Endothelial cell of umbilical vein (primary cell): Measurements from ENCODE around the gene MLC1. TPM values are rescaled to one million over a fixed set of nuclear protein-coding genes. Genes with fewer than 3 reads are reported as not detected.

Experiments used
- BruUV-seq: library from RNA; stranded (reverse); fragments of 400-500 nt; replicated peaks from 2 replicates; lab custom pipeline; 2021; lab: Mats Ljungman, UMichigan
- CTCF ChIA-PET: fragments of 300-600, 350-600 bp; sonication (Branson Sonifier 250); formaldehyde crosslinking; loops from one replicate; lab custom pipeline; 2021; ENCODE audit warnings: antibody characterized with exemption, inconsistent platforms; lab: Charles Lee
- POLR2A ChIA-PET: fragments of 300-600, 350-600 bp; sonication (Branson Sonifier 250); formaldehyde crosslinking; loops from one replicate; lab custom pipeline; 2021; ENCODE audit warnings: antibody characterized with exemption, inconsistent platforms; lab: Charles Lee
- DNase-seq: peaks from one replicate; pipeline ENCODE4 v3.0.0-alpha.2; 2011; ENCODE audit warnings: low read depth, low spot score
- FAIRE-seq: peaks from 2 replicates; lab custom pipeline; 2011; peaks lifted over from hg19 to GRCh38; lab: Jason Lieb, UNC
- H2AFZ ChIP-seq: 2 replicates; pipeline ENCODE4 v1.6.0; 2012; ENCODE audit warnings: low read depth, low read length, control low read depth, inconsistent platforms
- H3K27ac ChIP-seq: 2 replicates; pipeline ENCODE4 v1.5.1; 2011; ENCODE audit warnings: low read depth, mild to moderate bottlenecking, control low read depth, low read length, moderate library complexity; ENCODE audit not compliant: insufficient read depth
- H3K27me3 ChIP-seq, 2 experiments: 2 replicates each; pipeline versions ENCODE4 v1.6.0 to v1.6.1; 2011; ENCODE audit warnings: low read length in 2 of 2, mixed read lengths in 1 of 2; ENCODE audit not compliant: control insufficient read depth in 2 of 2, insufficient read depth in 2 of 2
- H3K36me3 ChIP-seq, 2 experiments: 2 replicates in 1 of 2; 3 replicates in 1 of 2; pipeline ENCODE4 v1.5.1; 2011; ENCODE audit warnings: low read length in 2 of 2, mild to moderate bottlenecking in 1 of 2, moderate library complexity in 1 of 2; ENCODE audit not compliant: control insufficient read depth in 2 of 2, insufficient read depth in 2 of 2; ENCODE audit errors: extremely low read depth in 1 of 2
- H3K4me1 ChIP-seq: 3 replicates; pipeline ENCODE4 v1.5.1; 2011; ENCODE audit warnings: mild to moderate bottlenecking, low read length; ENCODE audit not compliant: control insufficient read depth, insufficient read depth; ENCODE audit errors: extremely low read depth
- H3K4me2 ChIP-seq: 2 replicates; pipeline ENCODE4 v1.6.1; 2011; ENCODE audit warnings: low read length, control low read depth, mixed read lengths; ENCODE audit not compliant: insufficient read depth
- H3K4me3 ChIP-seq, 3 experiments: fragments of 200-600 bp in 1 of 3; sonication (generic), shearing (Covaris generic) in 1 of 3; replicated peaks in 1 of 3; 2 replicates each; pipeline ENCODE4 v1.5.1; 2011 to 2016; ENCODE audit warnings: control low read depth in 3 of 3, low read length in 3 of 3, mild to moderate bottlenecking in 2 of 3, inconsistent platforms in 1 of 3, low read depth in 1 of 3, moderate library complexity in 1 of 3; ENCODE audit not compliant: insufficient read depth in 1 of 3
- H3K79me2 ChIP-seq: 2 replicates; pipeline ENCODE4 v1.6.0; 2012; ENCODE audit warnings: low read length, inconsistent platforms; ENCODE audit not compliant: control insufficient read depth, insufficient read depth
- H3K9ac ChIP-seq: replicated peaks from 2 replicates; pipeline ENCODE3; 2011; ENCODE audit warnings: low read length, control low read depth; ENCODE audit not compliant: insufficient read depth; ENCODE audit errors: extremely low read depth
- H3K9me1 ChIP-seq: replicated peaks from 3 replicates; pipeline ENCODE4 v1.6.0; 2011; ENCODE audit warnings: mild to moderate bottlenecking, low read length; ENCODE audit not compliant: control insufficient read depth, insufficient read depth; ENCODE audit errors: extremely low read depth
- H3K9me3 ChIP-seq: replicated peaks from 2 replicates; pipeline ENCODE4 v1.5.1; 2012; ENCODE audit warnings: low read length, inconsistent platforms; ENCODE audit not compliant: control insufficient read depth, insufficient read depth
- H4K20me1 ChIP-seq: replicated peaks from 2 replicates; pipeline ENCODE3; 2011; ENCODE audit warnings: mild to moderate bottlenecking, low read length; ENCODE audit not compliant: control insufficient read depth, insufficient read depth; ENCODE audit errors: extremely low read depth
- EZH2 ChIP-seq: IDR thresholded peaks from 2 replicates; pipeline ENCODE4 v1.6.1; 2012; ENCODE audit warnings: borderline replicate concordance, low read depth, mild to moderate bottlenecking, moderate library complexity, low read length, inconsistent platforms; ENCODE audit not compliant: severe bottlenecking
- FOS ChIP-seq: IDR thresholded peaks from 2 replicates; pipeline ENCODE4 v1.6.1; 2011; ENCODE audit warnings: mild to moderate bottlenecking, low read length, moderate library complexity, borderline replicate concordance; ENCODE audit not compliant: insufficient read depth
- GATA2 ChIP-seq: IDR thresholded peaks from 2 replicates; pipeline ENCODE4 v1.7.0; 2011; ENCODE audit warnings: low read depth, mild to moderate bottlenecking, moderate library complexity, mixed read lengths, low read length; ENCODE audit not compliant: insufficient read length, insufficient read depth
- JUN ChIP-seq: IDR thresholded peaks from 2 replicates; pipeline ENCODE4 v1.6.1; 2011; ENCODE audit warnings: borderline replicate concordance, low read depth; ENCODE audit not compliant: insufficient read length, insufficient read depth
- MAX ChIP-seq: IDR thresholded peaks from 2 replicates; pipeline ENCODE4 v1.6.1; 2011; ENCODE audit not compliant: insufficient read depth, insufficient read length
- MYC ChIP-seq: IDR thresholded peaks from one replicate; pipeline ENCODE4 v1.6.1; 2011; ENCODE audit warnings: mild to moderate bottlenecking, low read depth, low read length
- POLR2A ChIP-seq: IDR thresholded peaks from 2 replicates; pipeline ENCODE4 v1.6.1; 2012; ENCODE audit warnings: low read depth, mild to moderate bottlenecking, control low read depth, low read length
- POLR2AphosphoS5 ChIP-seq: IDR thresholded peaks from 2 replicates; pipeline ENCODE4 v1.6.1; 2012; ENCODE audit warnings: low read depth, mild to moderate bottlenecking, control low read depth, low read length, moderate library complexity; ENCODE audit not compliant: insufficient read depth
- dilution Hi-C: fragments of 300-500 bp; cut with MboI; formaldehyde crosslinking; loops from one replicate; pipeline ENCODE4 v1.15.0; 2019; ENCODE audit warnings: low sequenced_read_pairs; ENCODE audit not compliant: extremely low pct_ligation_motif_present
- intact Hi-C: fragments of 100-400 bp; cut with micrococcal nuclease; formaldehyde crosslinking; loops from one replicate; pipeline ENCODE4 v1.10.0; 2022
- polyA plus RNA-seq, 4 experiments: library from polyadenylated mRNA; depleted of rRNA in 3 of 4; stranded (reverse) in 3 of 4; unstranded in 1 of 4; fragments of >200 nt; gene quantifications; 2 replicates each; pipeline versions ENCODE4 v1.2.1 to v1.2.3, GENCODE V29; 2011 to 2012; ENCODE audit warnings: missing spikeins in 1 of 4
- total RNA-seq: library from RNA; stranded (reverse); gene quantifications from 2 replicates; pipeline ENCODE4 v1.2.3, GENCODE V29; 2021
- TF ChIP-seq, protein P1 (sequence below), 2 donors: IDR thresholded peaks; 1 replicate in 1 of 2; 2 replicates in 1 of 2; pipeline ENCODE4 v1.5.1; 2011; ENCODE audit warnings: low read length in 2 of 2, mild to moderate bottlenecking in 2 of 2, moderate library complexity in 2 of 2, control low read depth in 1 of 2, inconsistent platforms in 1 of 2, low read depth in 1 of 2; ENCODE audit not compliant: insufficient read depth in 1 of 2; ENCODE audit errors: extremely low read depth in 1 of 2

The MLC1 gene
- total and polyA plus RNA-seq, 2 donors (not counting 3 experiments of a cell fraction or from before 2014, with no cell fraction given): not detected

DNA sequence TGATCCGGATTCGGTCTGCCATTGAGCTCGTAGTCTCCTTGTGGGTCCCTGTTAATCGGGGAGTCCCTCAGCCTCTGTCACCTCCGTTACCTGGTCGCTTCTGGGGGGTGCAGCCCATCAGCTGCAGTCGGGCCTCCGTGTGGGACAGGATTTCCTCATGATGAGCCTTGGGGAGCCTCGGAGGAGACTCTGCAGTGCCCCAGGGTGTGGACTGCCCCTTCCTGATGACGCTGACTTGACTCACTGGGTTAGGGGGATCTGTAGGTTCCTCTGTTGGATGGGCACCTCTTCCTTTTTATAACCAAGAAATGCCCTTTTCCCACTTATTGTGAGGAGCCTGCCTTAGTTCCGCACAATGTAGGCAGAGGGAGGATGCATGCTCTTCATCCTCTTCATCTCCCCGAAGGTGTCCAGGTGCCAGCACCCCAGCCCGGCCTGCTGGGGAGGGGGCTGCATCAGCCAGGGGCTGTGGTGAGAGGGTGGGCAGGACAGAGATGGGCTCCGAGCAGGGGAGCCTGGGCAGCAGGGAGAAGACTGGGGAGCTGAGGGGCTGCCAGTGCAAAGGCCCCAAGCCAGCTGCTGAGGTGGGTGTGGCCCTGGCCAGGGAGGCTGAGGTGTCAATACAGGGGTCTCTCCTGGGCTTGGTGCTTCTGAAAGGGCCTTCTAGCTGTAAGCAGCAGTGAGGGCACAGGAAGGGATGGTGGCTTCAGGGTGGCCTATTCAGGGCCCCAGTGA lies 13.6 kb downstream of the MLC1 start:
- H3K4me3 ChIP-seq: no peak overlapping the region
- no peak overlapping the region for H3K4me2 ChIP-seq
- no peaks in the 10 kb centered on the region for H3K9me3 ChIP-seq
- no peaks in the 10 kb centered on the region for H3K79me2 ChIP-seq
- intact Hi-C loops: no loop called here
- no peaks in the 10 kb centered on the region for H3K9me1 ChIP-seq
- H4K20me1 ChIP-seq: no peaks in the 10 kb centered on the region
- FAIRE-seq (no peak), DNase-seq (no peak)
- H3K36me3 ChIP-seq: no peaks in the 10 kb centered on the region
- H3K4me1 ChIP-seq: no peaks in the 10 kb centered on the region
- no TSS peak for BruUV-seq
- H3K9ac ChIP-seq: no peak overlapping the region
- no peak overlapping the region for H2AFZ ChIP-seq
- H3K27ac ChIP-seq: no peak overlapping the region
- POLR2A ChIA-PET: no interaction called here
- dilution Hi-C loops: no loop called here
- TF ChIP-seq GATA2 (no peak), JUN (no peak)
- no peaks in the 10 kb centered on the region for H3K27me3 ChIP-seq
- CTCF ChIA-PET: no interaction called here

GRCh38 chr22:50070366-50070765 lies 14.9 kb downstream of the MLC1 start:
- Histone ChIP-seq H4K20me1 (no peaks in the 10 kb centered on the region), H3K9ac (no peak overlapping the region), H3K27me3 (no peaks in the 10 kb centered on the region), H3K79me2 (no peaks in the 10 kb centered on the region), H3K27ac (no peak overlapping the region), H3K36me3 (no peaks in the 10 kb centered on the region), H3K4me1 (no peaks in the 10 kb centered on the region), H3K4me3 (no peak overlapping the region), H3K4me2 (no peak overlapping the region), H3K9me1 (no peaks in the 10 kb centered on the region), H3K9me3 (no peaks in the 10 kb centered on the region), H2AFZ (no peak overlapping the region)
- intact Hi-C loops: no loop called here
- CTCF ChIA-PET: no interaction called here
- TF ChIP-seq GATA2: no peak
- TF ChIP-seq JUN: no peak
- no peak for TF ChIP-seq POLR2AphosphoS5
- TF ChIP-seq, protein P1, sequence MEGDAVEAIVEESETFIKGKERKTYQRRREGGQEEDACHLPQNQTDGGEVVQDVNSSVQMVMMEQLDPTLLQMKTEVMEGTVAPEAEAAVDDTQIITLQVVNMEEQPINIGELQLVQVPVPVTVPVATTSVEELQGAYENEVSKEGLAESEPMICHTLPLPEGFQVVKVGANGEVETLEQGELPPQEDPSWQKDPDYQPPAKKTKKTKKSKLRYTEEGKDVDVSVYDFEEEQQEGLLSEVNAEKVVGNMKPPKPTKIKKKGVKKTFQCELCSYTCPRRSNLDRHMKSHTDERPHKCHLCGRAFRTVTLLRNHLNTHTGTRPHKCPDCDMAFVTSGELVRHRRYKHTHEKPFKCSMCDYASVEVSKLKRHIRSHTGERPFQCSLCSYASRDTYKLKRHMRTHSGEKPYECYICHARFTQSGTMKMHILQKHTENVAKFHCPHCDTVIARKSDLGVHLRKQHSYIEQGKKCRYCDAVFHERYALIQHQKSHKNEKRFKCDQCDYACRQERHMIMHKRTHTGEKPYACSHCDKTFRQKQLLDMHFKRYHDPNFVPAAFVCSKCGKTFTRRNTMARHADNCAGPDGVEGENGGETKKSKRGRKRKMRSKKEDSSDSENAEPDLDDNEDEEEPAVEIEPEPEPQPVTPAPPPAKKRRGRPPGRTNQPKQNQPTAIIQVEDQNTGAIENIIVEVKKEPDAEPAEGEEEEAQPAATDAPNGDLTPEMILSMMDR (IDR thresholded peaks at IDR 0.05; ENCODE audit: extremely low read depth in 1 of 2, insufficient read depth in 1 of 2, low read depth in 1 of 2, low read length in 2 of 2): no peak
- TF ChIP-seq POLR2A: no peak
- no peak for TF ChIP-seq MYC
- TF ChIP-seq MAX: no peak
- TF ChIP-seq EZH2: no peak
- TF ChIP-seq FOS: no peak
- dilution Hi-C loops: no loop called here
- no peak for FAIRE-seq
- no TSS peak for BruUV-seq
- POLR2A ChIA-PET: no interaction called here
- DNase-seq: no peak
